Activated T-helper 9 cell treated with anti-CD3 and anti-CD28 coated beads, Interleukin-2, amount 50 U/mL, for 16 hours (primary cell): ENCODE results near the gene TNFSF18.
"Not testable (repeated sequence)": the region's sequence is repeated elsewhere in the genome, so short reads cannot be mapped to it uniquely, and the experiment has no call there.

Source experiments
- DNase-seq: peaks from one replicate; pipeline ENCODE4 v3.0.0-alpha.2; 2020; ENCODE audit warnings: low read depth

TNFSF18 gene, protein sequence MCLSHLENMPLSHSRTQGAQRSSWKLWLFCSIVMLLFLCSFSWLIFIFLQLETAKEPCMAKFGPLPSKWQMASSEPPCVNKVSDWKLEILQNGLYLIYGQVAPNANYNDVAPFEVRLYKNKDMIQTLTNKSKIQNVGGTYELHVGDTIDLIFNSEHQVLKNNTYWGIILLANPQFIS

DNA sequence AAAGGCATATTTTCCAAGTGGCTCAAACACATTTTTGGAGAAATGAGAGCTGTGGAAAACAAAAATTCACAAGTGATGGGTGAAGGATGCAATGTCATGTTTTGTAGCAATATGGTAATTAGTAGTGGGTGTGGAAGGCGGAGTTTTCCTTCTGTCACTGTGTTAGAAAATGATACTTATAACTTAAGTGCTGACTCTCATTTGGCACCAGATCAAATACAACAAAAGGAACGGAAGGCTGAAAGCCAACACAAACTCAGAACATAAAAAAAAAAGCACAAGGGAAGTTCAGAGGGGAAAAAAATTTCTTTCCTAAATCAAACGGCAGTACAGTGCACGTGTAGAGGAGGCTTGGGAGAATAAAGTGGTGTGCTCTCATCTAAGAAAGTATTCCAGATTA is at the start of gene TNFSF18:
TNFSF18 (minus strand) TSS at position 77 of the 400 bp plus-strand sequence; CDS start at position 32, 45 bp downstream.
- no peak for DNase-seq

DNA sequence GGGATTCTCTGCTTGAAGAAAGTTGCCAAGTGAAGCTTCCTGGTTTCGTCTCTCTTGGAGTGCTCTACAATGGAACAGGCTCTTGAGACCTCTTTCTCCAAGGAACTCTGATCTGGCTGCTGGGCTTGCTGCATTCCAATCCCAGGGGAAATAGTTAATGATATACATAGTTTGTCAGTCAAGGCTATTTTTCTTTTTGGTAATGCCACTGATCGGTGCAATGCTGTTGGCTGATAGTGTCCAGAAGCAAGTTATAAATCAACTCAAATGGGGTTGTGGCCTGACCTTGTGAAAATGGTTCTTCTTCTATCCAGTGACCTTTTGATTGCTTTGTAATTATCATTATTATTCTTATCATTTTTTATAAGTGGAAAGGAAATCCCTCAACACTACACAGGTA is 48.4 kb upstream of the TNFSF18 start:
- DNase-seq = no peak

DNA sequence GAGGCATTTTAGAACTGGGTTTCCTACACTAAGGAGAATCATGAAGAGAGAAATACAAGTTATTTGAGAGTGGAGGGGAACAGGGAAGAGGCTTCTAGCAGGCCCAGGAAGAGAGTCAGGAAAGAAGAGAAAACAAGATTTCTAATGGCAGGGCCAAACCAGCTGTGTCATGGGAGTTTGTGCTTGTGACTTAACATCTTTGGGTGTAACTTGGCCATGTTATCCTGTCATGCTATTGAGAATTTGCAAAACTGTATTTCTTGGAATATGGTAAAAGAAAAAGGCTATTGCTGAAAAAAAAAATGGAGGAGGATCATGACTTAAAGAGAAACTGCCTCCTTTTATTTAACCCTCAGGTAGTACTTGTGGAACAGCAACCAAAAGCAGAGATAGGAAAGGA is 47.4 kb upstream of the TNFSF18 start:
- DNase-seq = no peak

DNA sequence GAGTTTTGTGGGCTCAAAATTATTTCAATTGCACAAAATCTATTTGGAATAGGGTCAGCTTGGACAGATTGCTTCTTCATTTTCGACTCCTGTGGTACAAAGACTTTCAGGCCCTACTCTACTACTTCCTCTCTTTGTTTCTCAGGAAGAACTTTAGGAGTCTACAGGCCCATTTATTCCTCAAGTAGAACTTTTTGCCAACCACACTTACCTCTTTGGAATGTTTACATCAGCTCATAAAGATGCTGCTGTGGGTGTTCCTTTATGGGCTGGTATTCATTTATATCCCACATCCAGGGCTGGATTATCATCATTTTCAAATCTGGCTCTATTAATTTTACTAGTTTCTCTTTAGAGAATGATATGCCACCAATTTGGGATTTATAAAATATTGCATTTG is 46.3 kb upstream of the TNFSF18 start:
- DNase-seq = no peak

DNA sequence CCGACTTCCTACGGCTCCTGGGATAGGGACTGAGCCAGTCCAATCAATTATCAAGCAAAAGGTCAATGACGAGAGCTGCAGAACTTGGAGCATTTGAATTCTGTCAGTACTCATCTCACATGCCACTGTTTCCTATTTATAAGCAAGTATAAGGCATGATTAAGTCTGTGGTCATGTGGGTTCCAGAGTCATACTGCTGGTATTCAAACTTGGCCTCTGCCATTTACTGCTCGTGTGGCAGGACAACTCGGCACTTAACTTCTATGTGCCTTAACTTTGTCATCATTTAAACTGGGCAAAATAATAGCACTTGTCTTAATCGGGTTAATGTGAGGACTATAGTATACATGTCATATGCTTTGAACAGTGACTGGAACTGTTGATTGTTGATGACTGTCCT is 44.9 kb upstream of the TNFSF18 start:
- DNase-seq = no peak

DNA sequence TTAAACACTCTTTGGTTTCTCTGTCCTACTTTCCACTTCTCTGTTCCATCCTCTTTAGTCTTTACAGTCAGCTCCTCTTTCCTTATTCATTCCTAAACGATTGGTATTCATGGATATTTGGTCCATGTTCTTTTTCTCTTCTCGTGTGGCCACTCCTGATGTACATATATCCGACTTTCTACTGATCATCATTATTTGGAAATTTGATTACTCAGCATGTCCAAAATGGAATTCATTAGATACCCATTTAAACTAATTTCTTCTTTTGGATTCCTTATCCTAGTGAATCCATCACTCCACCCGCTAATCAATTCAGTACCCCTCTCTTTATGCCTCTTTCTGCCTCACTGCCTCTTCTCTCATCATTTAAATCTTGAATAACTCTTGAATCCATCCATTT is 43.8 kb upstream of the TNFSF18 start:
- DNase-seq = no peak

DNA sequence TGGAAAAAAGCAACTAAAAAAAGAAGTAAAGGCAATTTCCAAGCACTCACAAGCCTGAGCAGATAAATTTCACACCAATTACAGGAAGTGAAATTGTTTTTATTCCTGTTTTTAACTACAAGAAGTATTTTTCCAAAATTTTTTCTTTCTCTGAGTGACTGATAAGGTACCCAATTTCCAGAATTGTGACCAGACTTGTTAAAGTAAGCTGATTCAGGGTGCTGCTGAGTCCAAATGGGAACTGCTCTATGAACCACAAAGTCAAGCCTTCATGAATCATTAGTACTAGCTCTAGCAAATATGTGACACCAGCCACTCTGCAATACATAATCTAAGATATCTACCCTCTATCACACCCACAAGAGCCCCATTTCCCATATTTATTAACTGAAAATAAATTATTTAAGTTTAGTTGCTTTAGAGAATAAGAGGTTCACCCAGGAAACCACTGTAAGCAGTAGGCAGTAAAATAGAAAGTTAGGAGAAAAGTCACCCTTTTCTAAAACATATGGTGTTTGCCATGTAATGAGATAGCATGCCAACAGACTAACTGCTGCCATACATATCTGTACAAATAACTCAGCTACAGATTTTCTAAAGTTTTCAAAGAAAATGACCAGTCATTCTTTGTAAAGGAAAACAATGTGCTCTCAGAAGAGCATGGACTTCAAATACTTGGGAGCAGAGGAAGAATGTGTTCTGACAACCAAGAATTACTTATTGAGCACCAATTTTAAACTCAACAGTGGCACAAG is 43.1 kb upstream of the TNFSF18 start:
- DNase-seq = no peak

DNA sequence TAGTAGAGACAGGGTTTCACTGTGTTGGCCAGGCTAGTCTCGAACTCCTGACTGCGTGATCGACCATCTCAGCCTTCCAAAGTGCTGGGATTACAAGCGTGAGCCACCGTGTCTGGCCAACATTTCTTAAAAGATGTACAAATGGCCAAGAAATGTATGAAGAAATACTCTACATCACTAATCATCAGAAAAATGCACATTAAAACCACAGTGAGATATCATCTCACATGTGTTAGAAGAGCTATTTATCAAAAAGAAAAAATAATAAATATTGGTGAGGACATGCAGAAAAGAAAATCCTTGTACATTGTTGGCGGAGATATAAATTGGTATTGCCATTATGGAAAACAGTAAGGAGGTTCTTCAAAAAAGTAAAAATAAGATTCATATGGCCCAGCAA is 33.6 kb upstream of the TNFSF18 start:
- no peak for DNase-seq

DNA sequence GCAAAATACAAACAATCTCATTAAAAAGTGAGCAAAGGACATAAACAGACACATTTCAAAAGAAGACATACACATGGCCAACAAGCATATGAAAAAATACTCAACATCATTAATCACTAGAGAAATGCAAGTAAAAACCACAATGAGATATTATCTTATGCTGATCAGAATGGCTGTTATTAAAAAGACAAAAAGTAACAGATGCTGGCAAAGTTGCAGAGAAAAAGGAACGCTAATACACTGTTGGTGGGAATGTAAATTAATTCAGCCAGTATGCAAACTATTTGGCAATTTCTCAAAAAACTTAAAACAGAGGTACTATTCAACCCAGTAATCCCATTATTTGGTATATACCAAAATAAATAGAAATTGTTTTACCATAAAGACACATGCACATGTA is 32.2 kb upstream of the TNFSF18 start:
- DNase-seq = no peak

DNA sequence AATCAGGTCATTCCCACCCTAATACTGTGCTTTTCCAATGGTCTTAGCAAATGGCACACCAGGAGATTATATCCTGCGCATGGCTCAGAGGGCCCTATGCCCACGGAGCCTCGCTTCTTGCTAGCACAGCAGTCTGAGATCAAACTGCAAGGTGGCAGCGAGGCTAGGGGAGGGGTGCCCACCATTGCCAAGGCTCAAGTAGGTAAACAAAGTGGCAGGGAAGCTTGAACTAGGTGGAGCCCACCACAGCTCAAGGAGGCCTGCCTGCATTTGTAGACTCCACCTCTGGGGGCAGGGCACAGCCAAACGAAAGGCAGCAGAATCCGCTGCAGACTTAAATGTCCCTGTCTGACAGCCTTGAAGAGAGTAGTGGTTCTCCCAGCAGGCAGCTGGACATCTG is 23.5 kb upstream of the TNFSF18 start:
- not testable (repeated sequence) for DNase-seq

DNA sequence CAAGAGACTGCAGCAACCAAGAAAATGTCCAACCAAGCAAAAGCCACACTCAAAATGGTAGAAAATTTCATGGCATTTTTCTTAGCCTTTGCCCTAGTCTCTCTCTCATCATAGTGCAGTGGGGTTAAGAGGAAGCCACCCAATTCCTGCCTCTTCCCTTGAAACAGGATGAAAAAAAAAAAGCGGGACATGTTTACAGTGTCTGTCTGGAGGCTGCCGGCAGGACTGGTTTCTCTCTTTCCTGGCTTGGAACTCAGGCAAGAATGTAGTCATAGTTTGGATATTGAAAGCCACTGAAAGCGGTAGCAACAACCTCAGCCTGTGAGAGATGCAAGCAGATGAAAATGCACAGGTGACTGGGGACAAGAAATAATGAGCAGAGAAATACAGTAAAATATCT is 13.3 kb upstream of the TNFSF18 start:
- no peak for DNase-seq

DNA sequence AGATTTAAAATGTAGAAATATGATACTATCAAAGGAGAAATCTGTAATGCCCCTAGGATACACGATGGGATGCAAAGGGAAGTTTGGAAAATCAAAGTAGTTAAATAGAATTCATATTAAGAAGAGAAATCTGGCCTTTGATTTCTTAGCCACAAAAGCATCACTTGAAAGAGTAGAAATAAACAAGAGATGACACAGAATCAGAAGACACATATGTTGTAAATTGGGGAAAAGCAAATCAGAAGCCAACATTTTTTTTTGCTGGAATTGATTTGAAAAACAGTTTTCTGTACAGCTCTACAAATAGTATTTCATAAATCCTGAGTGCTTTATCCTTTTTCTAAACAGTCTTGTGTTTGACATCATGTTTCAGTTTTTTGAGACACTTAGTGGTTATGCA is 12.4 kb upstream of the TNFSF18 start:
- no peak for DNase-seq

DNA sequence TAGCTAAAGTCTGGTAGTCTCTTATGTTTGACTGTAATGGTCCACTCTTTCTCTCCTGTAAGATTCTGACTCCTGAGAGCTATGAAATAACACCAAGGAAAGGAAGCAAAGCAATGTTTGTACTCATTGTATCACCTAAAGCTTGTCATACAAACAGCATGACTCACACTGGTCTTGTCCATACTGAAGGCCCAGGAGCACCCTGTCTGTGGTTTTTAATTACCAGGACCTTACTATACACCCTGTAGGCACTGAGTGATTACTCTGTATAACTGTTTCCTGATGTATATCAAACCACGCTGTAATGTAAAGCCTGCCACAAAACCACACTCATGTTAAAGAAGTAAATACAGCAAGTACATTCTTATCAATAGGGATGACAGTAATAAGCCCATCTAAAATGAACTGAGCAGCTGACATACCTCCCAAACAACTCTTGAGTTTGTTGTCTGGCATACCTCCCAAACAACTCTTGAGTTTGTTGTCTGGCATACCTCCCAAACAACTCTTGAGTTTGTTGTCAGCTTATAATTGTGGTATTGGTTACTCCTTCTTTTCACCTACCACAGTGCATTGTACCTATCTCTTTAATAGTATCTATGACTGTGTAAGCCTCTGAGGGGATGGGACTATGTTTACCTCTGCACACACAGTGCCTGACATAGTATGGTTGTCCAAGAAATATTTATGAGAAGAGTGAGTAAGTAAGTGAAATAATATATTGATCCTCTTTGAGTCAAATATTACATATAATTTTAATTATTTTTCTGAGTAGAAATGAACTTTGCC is 11.6 kb upstream of the TNFSF18 start:
- DNase-seq = no peak

DNA sequence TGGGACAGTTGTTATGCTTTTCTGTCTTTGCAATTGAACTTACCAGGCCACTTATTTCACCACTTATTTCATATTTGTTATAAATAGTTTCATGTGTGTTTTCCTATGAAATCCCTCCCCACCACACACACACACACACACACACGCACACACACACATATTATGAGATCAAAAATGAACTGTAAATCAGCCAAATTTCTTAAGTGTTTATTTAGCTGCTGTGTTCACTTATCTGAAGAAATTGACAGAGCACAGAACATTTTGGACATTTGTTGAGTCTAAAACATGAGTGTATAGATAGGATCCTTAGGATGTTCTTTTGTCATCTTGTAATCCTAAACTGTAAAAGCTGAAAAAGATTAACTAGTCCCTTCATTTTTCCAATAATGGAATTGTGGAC is 7.8 kb upstream of the TNFSF18 start:
- DNase-seq = no peak

DNA sequence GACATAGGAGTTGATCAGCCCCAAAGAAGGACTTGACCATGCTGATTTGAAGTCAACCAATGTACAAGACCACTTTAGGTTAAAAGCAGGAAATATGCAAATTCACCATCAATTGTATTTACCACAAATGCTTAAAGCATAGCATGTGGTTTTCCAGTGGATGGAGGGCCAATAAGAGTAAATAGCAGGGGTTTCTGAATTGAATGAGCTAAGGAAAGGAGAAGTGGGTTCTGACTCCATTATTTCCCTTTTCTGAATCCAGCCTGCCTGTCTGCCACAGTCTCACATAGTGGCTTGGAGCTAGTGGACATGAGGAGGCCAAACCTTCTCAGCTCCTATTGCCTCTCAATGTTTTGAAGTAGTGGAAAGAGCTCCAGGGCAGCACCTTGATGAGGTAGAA is 7.2 kb upstream of the TNFSF18 start:
- DNase-seq = no peak

DNA sequence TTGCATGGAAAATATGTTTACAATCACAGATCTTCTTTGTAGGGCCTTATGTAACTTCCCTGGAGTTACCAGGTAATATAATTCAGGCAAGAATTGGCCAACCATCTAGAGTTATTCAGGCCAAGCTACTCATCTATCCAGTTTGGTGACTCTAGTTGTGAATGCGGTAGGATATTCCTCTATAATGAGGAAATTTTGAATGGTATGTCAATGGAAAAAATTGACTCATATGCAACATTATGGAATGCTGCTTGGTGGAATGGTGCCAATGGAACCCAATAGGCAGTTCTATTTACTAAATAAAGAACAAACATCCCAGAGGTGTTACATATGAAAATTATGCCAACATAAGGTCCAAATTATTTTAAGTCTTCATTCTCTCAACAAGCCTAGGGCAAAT is 5.6 kb upstream of the TNFSF18 start:
- DNase-seq = no peak

DNA sequence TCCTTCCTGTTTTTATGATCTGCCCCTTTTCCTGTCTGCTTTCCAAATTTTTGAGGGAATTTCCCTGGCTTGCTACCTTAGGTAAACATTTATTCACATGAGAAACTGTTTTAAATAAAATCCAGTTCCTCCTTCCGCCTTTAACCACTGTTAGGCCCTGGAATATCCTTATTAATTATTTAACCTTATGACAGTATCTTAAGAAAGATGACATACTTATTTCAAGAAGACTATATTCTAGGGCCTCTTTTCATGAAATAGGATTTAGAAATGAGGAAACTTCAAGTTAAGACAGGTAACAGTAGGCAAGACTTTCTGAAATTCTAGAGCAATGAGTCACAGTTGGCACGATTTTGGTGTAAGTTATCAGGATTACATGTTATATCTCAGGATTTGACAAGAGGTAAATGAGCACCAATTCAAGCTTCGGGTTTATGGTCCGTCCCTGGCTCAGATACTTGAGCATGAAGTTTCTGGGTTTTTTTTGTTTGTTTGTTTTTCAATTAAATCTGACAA is 2.0 kb upstream of the TNFSF18 start:
- DNase-seq = no peak

DNA sequence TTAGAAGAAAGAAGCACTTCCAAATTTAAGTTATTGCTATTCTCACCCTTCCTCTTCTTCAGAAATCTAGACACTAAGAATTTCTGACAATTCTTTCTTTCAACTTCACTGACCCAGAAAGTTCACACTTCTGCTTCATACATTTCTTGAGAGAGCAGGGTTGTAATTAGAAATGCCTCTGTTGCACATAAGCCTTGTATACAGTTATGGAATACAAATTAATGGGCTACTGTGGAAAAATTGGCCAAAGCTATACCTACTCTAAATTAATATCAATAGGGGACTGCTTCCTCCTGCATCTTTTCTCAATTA is 1.5 kb downstream of the TNFSF18 start:
- no peak for DNase-seq

DNA sequence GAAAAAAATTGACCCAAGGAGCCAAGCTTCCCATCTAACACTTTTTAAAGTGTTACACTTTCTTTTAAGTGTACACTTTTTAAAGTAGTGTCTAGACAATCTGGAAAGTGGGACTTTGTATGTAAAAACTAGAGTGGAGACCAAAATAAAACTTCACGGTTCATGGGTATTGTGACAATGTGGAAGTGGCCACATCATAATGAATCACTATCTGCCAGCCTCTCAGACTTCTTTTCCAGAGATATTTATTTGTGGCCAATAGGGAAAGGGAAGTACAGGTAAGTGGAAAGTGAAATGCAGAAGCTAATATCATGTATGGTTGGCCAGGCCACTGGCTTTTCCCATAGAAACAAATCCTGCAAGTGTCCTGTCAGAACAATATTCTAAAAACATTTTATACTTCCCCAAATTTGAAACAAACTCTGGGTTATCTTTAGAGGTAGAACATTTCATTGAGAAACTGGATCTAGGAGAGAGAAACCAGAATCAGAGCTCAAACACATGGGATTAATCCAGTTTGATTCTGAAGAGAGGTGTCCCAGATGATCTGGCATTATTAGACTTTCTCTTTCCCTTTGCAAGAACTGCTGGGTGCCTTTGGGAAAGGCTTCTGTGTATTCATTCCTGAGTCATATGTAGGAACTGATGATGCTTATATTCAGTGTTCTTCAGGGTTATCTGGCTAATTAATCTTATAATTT is 2.0 kb downstream of the TNFSF18 start:
- DNase-seq = no peak

DNA sequence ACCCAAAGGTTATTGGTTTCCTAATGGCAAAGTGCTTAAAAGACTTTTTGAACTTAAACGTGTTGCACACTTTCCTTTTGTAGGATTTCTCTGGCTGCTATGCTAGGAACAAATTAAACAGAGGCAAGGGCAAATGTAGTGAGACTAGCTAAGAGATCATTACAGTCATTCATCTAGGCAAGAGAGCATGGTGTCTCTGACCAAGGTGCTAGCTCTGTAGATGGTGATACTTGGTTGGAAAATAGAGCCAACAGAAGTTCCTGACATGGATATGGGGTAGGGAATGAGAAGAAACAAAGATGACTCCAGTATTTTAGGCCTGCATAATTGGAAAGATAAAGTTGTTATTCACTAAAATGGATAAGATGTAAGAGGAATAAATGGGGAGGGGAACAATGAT is 6.1 kb downstream of the TNFSF18 start:
- DNase-seq = no peak

DNA sequence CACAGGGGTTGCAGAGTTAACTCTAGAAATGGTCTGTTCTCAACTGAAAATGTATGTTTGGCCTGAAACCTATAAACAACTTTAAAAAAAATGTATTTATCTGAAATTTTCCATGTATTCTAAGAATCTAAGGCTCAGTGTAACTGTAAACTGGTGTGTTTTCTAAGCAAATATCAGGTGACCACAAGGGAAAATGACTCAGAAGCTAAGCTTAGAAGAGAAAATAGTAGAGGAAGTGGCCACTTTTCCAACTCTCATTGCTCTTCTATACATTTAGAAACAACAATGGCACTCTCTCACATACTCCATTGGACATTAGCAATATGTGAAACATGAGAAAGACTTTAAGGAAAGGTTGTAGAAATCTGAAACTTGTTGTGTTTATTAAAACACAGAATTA is 7.5 kb downstream of the TNFSF18 start:
- DNase-seq = no peak

DNA sequence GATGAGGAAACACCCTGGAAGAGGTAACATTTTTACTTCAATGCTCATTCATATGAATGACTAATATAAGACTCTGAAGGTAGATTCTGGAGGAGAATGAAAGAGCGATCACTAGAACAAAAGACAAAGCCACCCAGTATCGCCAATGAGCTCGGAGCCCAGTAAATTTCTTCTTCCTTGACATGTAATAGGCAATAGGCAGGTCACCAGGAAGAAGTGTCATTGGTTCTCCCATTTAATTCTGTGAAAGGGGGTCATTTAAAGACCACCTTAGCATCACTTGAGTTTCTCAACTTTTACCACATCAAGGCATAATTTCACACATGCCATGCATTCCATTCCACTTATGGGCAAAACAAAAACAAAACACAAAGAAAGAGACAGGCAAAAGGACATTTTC is 7.9 kb downstream of the TNFSF18 start:
- DNase-seq = no peak

DNA sequence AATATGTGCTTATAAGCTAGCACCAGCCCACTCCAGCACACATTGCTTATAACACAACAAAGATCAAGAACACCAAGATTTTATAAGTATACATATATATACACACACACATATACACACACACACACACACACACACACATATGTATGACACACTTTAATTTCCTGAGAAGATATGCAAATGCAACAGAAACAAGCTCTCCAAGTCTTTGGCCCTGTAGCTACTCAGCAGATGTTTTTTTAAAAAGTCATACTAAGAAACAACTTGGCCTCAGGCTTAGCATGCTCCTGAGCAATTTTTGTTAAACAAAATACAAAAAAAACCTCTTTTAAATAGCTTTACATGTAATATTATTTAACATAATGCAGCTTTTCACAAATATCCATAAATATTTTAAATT is 11.1 kb downstream of the TNFSF18 start:
- DNase-seq = no peak
